Transverse colon (tissue), 4 donors: ENCODE measurements around the gene BORA. TPM values are rescaled to one million over a fixed set of nuclear protein-coding genes. Genes with fewer than 3 reads are reported as not detected.
"Not testable (repeated sequence)": the region's sequence is repeated elsewhere in the genome, so short reads cannot be mapped to it uniquely, and the experiment has no call there.

Experiments
- DNase-seq: peaks from one replicate; pipeline ENCODE4 v3.0.0-alpha.2; 2019
- H3K27ac ChIP-seq, 4 donors: fragments of 200-600 bp; sonication (generic); 2 replicates each; pipeline ENCODE4 v1.5.1; 2016 to 2018; ENCODE audit warnings: inconsistent platforms in 4 of 4
- H3K27me3 ChIP-seq: fragments of 200-600 bp; sonication (generic); 2 replicates; pipeline ENCODE4 v1.5.1; 2017; ENCODE audit warnings: inconsistent platforms
- H3K36me3 ChIP-seq, 4 donors: fragments of 200-600 bp; sonication (generic); 2 replicates each; pipeline ENCODE4 v1.5.1; 2017 to 2019; ENCODE audit warnings: inconsistent platforms in 4 of 4
- H3K4me1 ChIP-seq, 4 donors: fragments of 200-600 bp; sonication (generic); 2 replicates each; pipeline ENCODE4 v1.5.1; 2017 to 2020; ENCODE audit warnings: inconsistent platforms in 4 of 4
- H3K4me3 ChIP-seq, 4 donors: fragments of 200-600 bp; sonication (generic); 1 replicate in 1 of 4; 2 replicates in 3 of 4; pipeline versions ENCODE4 v1.5.1 to v1.6.1; 2017 to 2019; ENCODE audit warnings: inconsistent platforms in 4 of 4
- H3K9me3 ChIP-seq, 2 donors: fragments of 200-600 bp; sonication (generic); 2 replicates each; pipeline ENCODE4 v1.5.1; 2017 to 2019; ENCODE audit warnings: inconsistent platforms in 2 of 2
- CTCF ChIP-seq, 5 experiments: fragments of 200-600 bp in 3 of 5; fragments of 450-650 bp in 2 of 5; sonication (generic) in 3 of 5; IDR thresholded peaks; 1 replicate in 2 of 5; 2 replicates in 3 of 5; pipeline ENCODE4 v1.5.1; 2016 to 2017; ENCODE audit warnings: antibody characterized with exemption in 5 of 5, inconsistent platforms in 3 of 5, mild to moderate bottlenecking in 2 of 5, moderate library complexity in 1 of 5
- EP300 ChIP-seq: sonication (generic); formaldehyde crosslinking; IDR thresholded peaks from one replicate; pipeline ENCODE4 v1.6.1; 2017; ENCODE audit warnings: antibody characterized with exemption, low read depth
- POLR2A ChIP-seq: fragments of 450-650 bp; IDR thresholded peaks from one replicate; pipeline ENCODE4 v1.6.1; 2016; ENCODE audit warnings: antibody characterized with exemption, mild to moderate bottlenecking, moderate library complexity
- POLR2AphosphoS5 ChIP-seq, 3 donors: sonication (generic); formaldehyde crosslinking; IDR thresholded peaks; one replicate each; pipeline ENCODE4 v1.6.1; 2016; ENCODE audit warnings: antibody characterized with exemption in 3 of 3
- WGBS, 2 donors: methylation state at CpG; one replicate each; pipeline ENCODE4 v1.1.5; 2018; ENCODE audit warnings: low coverage in 1 of 2; 5-methylcytosine and 5-hydroxymethylcytosine counted together
- in situ Hi-C, 4 donors: fragments of 200-750 bp; cut with MboI; loops; one replicate each; pipeline versions ENCODE4 v1.15.0 to v1.15.1; 2017; ENCODE audit warnings: low sequenced_read_pairs in 3 of 4, low pct_ligation_motif_present in 1 of 4, low pct_unique_long_range_greater_than_20kb in 1 of 4
- intact Hi-C: fragments of 100-400 bp; cut with DNase I; formaldehyde crosslinking; loops from one replicate; pipeline ENCODE4 v1.15.1; 2023; ENCODE audit warnings: low total_unique reads
- total RNA-seq, 4 donors: library from RNA; depleted of rRNA; stranded (reverse); fragments of >200 nt; gene quantifications; one replicate each; pipeline ENCODE4 v1.1.0, GENCODE V29; 2016

BORA gene
- total RNA-seq, 4 donors from 2014 or later = 2.2 to 80.0 (median 7.7) TPM

GRCh38 chr13:72774019-72774418, 46.3 kb downstream of the BORA start:
- no peak overlapping the region for H3K4me3 ChIP-seq
- H3K27ac ChIP-seq = no peak overlapping the region
- no peak for DNase-seq
- in situ Hi-C loops (no loop called here), intact Hi-C loops (no loop called here)
- no peak for TF ChIP-seq CTCF (IDR thresholded peaks at IDR 0.05)
- TF ChIP-seq POLR2A = no peak
- no peak for TF ChIP-seq POLR2AphosphoS5 (IDR thresholded peaks at IDR 0.05)
- TF ChIP-seq EP300 = no peak
- H3K27me3 ChIP-seq = no peaks in the 10 kb centered on the region
- 80 to 85% methylated on average over 2 of the region's 2 CpGs for WGBS, 2 donors
- H3K4me1 ChIP-seq = peaks cover under 1 to 9% (median 2%) of the 10 kb centered on the region in 4 donors
- no peaks in the 10 kb centered on the region for H3K9me3 ChIP-seq
- peaks cover 2 to 91% (median 44%) of the 10 kb centered on the region in 4 donors for H3K36me3 ChIP-seq

- H3K4me1 ChIP-seq = peaks cover 10 to 43% (median 31%) of the 10 kb centered on the region in 4 donors
- intact Hi-C loops = no loop called here
- H3K36me3 ChIP-seq = peaks cover 0 to 15% (median 10%) of the 10 kb centered on the region in 4 donors
- no peaks in the 10 kb centered on the region for H3K9me3 ChIP-seq
- peak; percentile 98 for DNase-seq
- 0% methylated on average over 2 to 73 of the region's 81 CpGs for WGBS, 2 donors
- H3K27ac ChIP-seq = peak within 1 kb of the TSS; percentile 93 to 95 (median 94)
- no peaks in the 10 kb centered on the region for H3K27me3 ChIP-seq
- H3K4me3 ChIP-seq = peak within 1 kb of the TSS; percentile 85 to 99 (median 90)
- in situ Hi-C loops = no loop called here
- TF ChIP-seq POLR2A (peak; percentile 88), CTCF (IDR thresholded peaks at IDR 0.05) (peak in 2 of 5 experiments; percentile 3 to 5), POLR2AphosphoS5 (IDR thresholded peaks at IDR 0.05) (peak; percentile 89 to 95 (median 91)), EP300 (no peak)
These were observed 54.0 kb downstream of the BORA start, which contains the start of the genes DIS3 and PIBF1 for GRCh38 chr13:72781451-72782439. DIS3 (minus strand) TSS chr13:72781900; CDS start chr13:72781832, 68 bp downstream. PIBF1 (plus strand) TSS chr13:72782133; CDS start chr13:72783470, 1,337 bp downstream.

- no peak for DNase-seq
- Histone ChIP-seq H3K27ac (peak overlapping the region; percentile 93 to 95 (median 94)), H3K4me3 (peak overlapping the region in 3 of 4 donors; percentile 85 to 99 (median 94)), H3K4me1 (peaks cover 10 to 43% (median 31%) of the 10 kb centered on the region in 4 donors), H3K9me3 (no peaks in the 10 kb centered on the region), H3K36me3 (peaks cover 0 to 6% (median 3%) of the 10 kb centered on the region in 4 donors), H3K27me3 (no peaks in the 10 kb centered on the region)
- TF ChIP-seq POLR2AphosphoS5 (IDR thresholded peaks at IDR 0.05) (no peak), EP300 (no peak), POLR2A (no peak), CTCF (IDR thresholded peaks at IDR 0.05) (no peak)
- in situ Hi-C loops = no loop called here
- intact Hi-C loops = no loop called here
- WGBS, 2 donors = 1 to 2% methylated on average over 6 to 7 of the region's 7 CpGs
These were observed 55.0 kb downstream of the BORA start for GRCh38 chr13:72782717-72783116.

- in situ Hi-C loops = not testable (repeated sequence)
These were observed 57.0 kb downstream of the BORA start for GRCh38 chr13:72784679-72785078.

More at GRCh38 chr13:72784679-72785078, 57.0 kb downstream of the BORA start:
- intact Hi-C loops, H3K9me3 ChIP-seq, DNase-seq, H3K27ac ChIP-seq, H3K27me3 ChIP-seq, H3K36me3 ChIP-seq, H3K4me3 ChIP-seq: not testable (repeated sequence)
- peaks cover 3 to 27% (median 23%) of the 10 kb centered on the region in 4 donors for H3K4me1 ChIP-seq
- 95 to 96% methylated on average over 4 of the region's 4 CpGs for WGBS, 2 donors
